GM23338 (cell line): Measurements from ENCODE around the gene ELFN2. TPM values are rescaled to one million over a fixed set of nuclear protein-coding genes. Genes with fewer than 3 reads are reported as not detected.

Experiments used
- ATAC-seq: fragments of 200-7000 bp; cut with Tn5 transposase; 3 replicates; pipeline ENCODE4 v1.9.1; 2020
- DNase-seq: peaks from one replicate; pipeline ENCODE4 v3.0.0-alpha.2; 2015; ENCODE audit warnings: low spot score
- H2AFZ ChIP-seq: fragments of 200-600 bp; sonication (generic); 2 replicates; pipeline ENCODE4 v1.8.0; 2016; ENCODE audit warnings: antibody characterized with exemption, mild to moderate bottlenecking, moderate library complexity
- H3F3A ChIP-seq: fragments of 200-600 bp; sonication (generic); replicated peaks from 2 replicates; pipeline ENCODE4 v1.8.0; 2017; ENCODE audit warnings: antibody characterized with exemption, mixed run types, low read depth
- H3K27ac ChIP-seq: fragments of 200-600 bp; sonication (generic); 2 replicates; pipeline ENCODE4 v1.6.1; 2016; ENCODE audit warnings: low read depth
- H3K27me3 ChIP-seq: fragments of 200-600 bp; sonication (generic); 2 replicates; pipeline ENCODE4 v1.8.0; 2016; ENCODE audit warnings: mild to moderate bottlenecking, mixed run types, moderate library complexity; ENCODE audit not compliant: insufficient read depth
- H3K36me3 ChIP-seq: fragments of 200-600 bp; sonication (generic); 2 replicates; pipeline ENCODE4 v1.8.0; 2016; ENCODE audit warnings: mild to moderate bottlenecking; ENCODE audit not compliant: insufficient read depth
- H3K4me1 ChIP-seq: fragments of 200-600 bp; sonication (generic); 2 replicates; pipeline ENCODE4 v1.8.0; 2016; ENCODE audit warnings: mild to moderate bottlenecking, moderate library complexity; ENCODE audit not compliant: insufficient read depth
- H3K4me2 ChIP-seq: fragments of 200-600 bp; sonication (generic); 2 replicates; pipeline ENCODE4 v1.7.1; 2017; ENCODE audit warnings: mixed run types
- H3K4me3 ChIP-seq: fragments of 200-600 bp; sonication (generic); 2 replicates; pipeline ENCODE4 v1.6.1; 2016; ENCODE audit warnings: mixed run types
- H3K79me2 ChIP-seq: fragments of 200-600 bp; sonication (generic); replicated peaks from 2 replicates; pipeline ENCODE4 v1.8.0; 2017; ENCODE audit warnings: mild to moderate bottlenecking; ENCODE audit not compliant: insufficient read depth
- H3K9me2 ChIP-seq: fragments of 200-600 bp; sonication (generic); 2 replicates; pipeline ENCODE4 v1.8.0; 2017; ENCODE audit not compliant: insufficient read depth
- H4K20me1 ChIP-seq: fragments of 200-600 bp; sonication (generic); replicated peaks from 2 replicates; pipeline ENCODE4 v1.8.0; 2017; ENCODE audit warnings: mild to moderate bottlenecking; ENCODE audit not compliant: insufficient read depth
- H3K27ac Mint-ChIP-seq: 2 replicates; pipeline ENCODE4 v1.8.0; 2020; ENCODE audit warnings: inconsistent platforms, mild to moderate bottlenecking, moderate library complexity, mixed read lengths
- H3K27me3 Mint-ChIP-seq: 3 replicates; pipeline ENCODE4 v1.8.0; 2022; ENCODE audit warnings: low read depth, mild to moderate bottlenecking, moderate library complexity, mixed read lengths, inconsistent platforms; ENCODE audit not compliant: insufficient read depth, poor library complexity
- H3K36me3 Mint-ChIP-seq: 3 replicates; pipeline ENCODE4 v1.8.0; 2021; ENCODE audit warnings: low read depth, mild to moderate bottlenecking, inconsistent platforms, moderate library complexity, mixed read lengths
- H3K4me1 Mint-ChIP-seq: 3 replicates; pipeline ENCODE4 v1.8.0; 2020; ENCODE audit warnings: mild to moderate bottlenecking, inconsistent platforms, mixed read lengths
- H3K4me3 Mint-ChIP-seq: 3 replicates; pipeline ENCODE4 v1.8.0; 2021; ENCODE audit warnings: moderate library complexity, mild to moderate bottlenecking, inconsistent platforms, mixed read lengths
- H3K9me3 Mint-ChIP-seq: 3 replicates; pipeline ENCODE4 v1.8.0; 2020; ENCODE audit warnings: moderate library complexity, mild to moderate bottlenecking, inconsistent platforms, mixed read lengths
- CREB1 ChIP-seq: fragments of 250-450 bp; sonication (Bioruptor Pico); IDR thresholded peaks from 2 replicates; pipeline ENCODE4 v1.5.0; 2020; ENCODE audit warnings: low read depth, mild to moderate bottlenecking, moderate library complexity
- CTCF ChIP-seq, 2 experiments: fragments of 200-600 bp in 1 of 2; sonication (generic) in 1 of 2; conservative IDR thresholded peaks; 2 replicates each; pipeline versions ENCODE4 v1.5.1 to v1.6.1; 2016 to 2017; ENCODE audit warnings: antibody characterized with exemption in 2 of 2, low read depth in 2 of 2, mild to moderate bottlenecking in 2 of 2, moderate library complexity in 1 of 2
- EZH2 ChIP-seq: fragments of 200-600 bp; sonication (generic); IDR thresholded peaks from one replicate; pipeline ENCODE4 v1.8.0; 2017; ENCODE audit warnings: antibody characterized with exemption, mild to moderate bottlenecking, low read depth; ENCODE audit not compliant: unreplicated experiment
- EZH2phosphoT487 ChIP-seq: fragments of 200-600 bp; sonication (generic); IDR thresholded peaks from one replicate; pipeline ENCODE4 v1.8.1; 2018; ENCODE audit warnings: antibody characterized with exemption; ENCODE audit not compliant: unreplicated experiment
- JUNB ChIP-seq: IDR thresholded peaks from one replicate; pipeline ENCODE4 v1.6.1; 2016; ENCODE audit warnings: antibody characterized with exemption; ENCODE audit not compliant: unreplicated experiment
- NANOG ChIP-seq: IDR thresholded peaks from 2 replicates; pipeline ENCODE4 v1.6.1; 2016; ENCODE audit warnings: antibody characterized with exemption, borderline replicate concordance
- POLR2AphosphoS5 ChIP-seq: IDR thresholded peaks from 2 replicates; pipeline ENCODE4 v1.6.1; 2016; ENCODE audit warnings: antibody characterized with exemption, low read depth
- REST ChIP-seq: IDR thresholded peaks from one replicate; pipeline ENCODE4 v1.6.1; 2018; ENCODE audit warnings: antibody characterized with exemption; ENCODE audit not compliant: unreplicated experiment
- STAT1 ChIP-seq: IDR thresholded peaks from one replicate; pipeline ENCODE4 v1.6.1; 2016; ENCODE audit warnings: antibody characterized with exemption; ENCODE audit not compliant: unreplicated experiment
- ZNF114 ChIP-seq: fragments of 250-450 bp; sonication (Bioruptor Pico); IDR thresholded peaks from 2 replicates; pipeline ENCODE4 v1.5.0; 2020; ENCODE audit warnings: mild to moderate bottlenecking, moderate library complexity
- ZNF331 ChIP-seq: fragments of 250-450 bp; sonication (Bioruptor Pico); IDR thresholded peaks from 2 replicates; pipeline ENCODE4 v1.5.0; 2020; ENCODE audit warnings: low read depth, mild to moderate bottlenecking, moderate library complexity
- ZNF462 ChIP-seq: fragments of 250-450 bp; sonication (Bioruptor Pico); IDR thresholded peaks from 2 replicates; pipeline ENCODE4 v1.5.0; 2020; ENCODE audit warnings: mild to moderate bottlenecking, moderate library complexity
- polyA plus RNA-seq: library from polyadenylated mRNA; unstranded; fragments of >200 nt; fragmentation: Nextera tagmentation; extraction: Ambion mirVana; gene quantifications from 2 replicates; pipeline ENCODE4 v1.2.1, GENCODE V29; 2016
- total RNA-seq: library from RNA; depleted of rRNA; stranded (reverse); fragments of >200 nt; shearing (Covaris generic); gene quantifications from 2 replicates; pipeline ENCODE4 v1.2.3, GENCODE V29; 2014
- TF ChIP-seq, protein P1 (sequence below): IDR thresholded peaks from 2 replicates; pipeline ENCODE4 v1.6.1; 2016; ENCODE audit warnings: antibody characterized with exemption

The ELFN2 gene
- total and polyA plus RNA-seq, 2 experiments from 2014 or later = 0.18 to 0.35 TPM

GRCh38 chr22:37419969-37420685 is 7.2 kb downstream of the ELFN2 start:
- H3K4me1 ChIP-seq = peaks cover 9% of the 10 kb centered on the region
- H3K4me1 Mint-ChIP-seq = peaks cover 34% of the 10 kb centered on the region
- peaks cover 39% of the 10 kb centered on the region for H3K27me3 Mint-ChIP-seq
- ATAC-seq = peak; percentile 68
- H3F3A ChIP-seq = 0 out of 2 replicates have a peak, but pooled peaks cover 6% of the 10 kb centered on the region
- H3K79me2 ChIP-seq = no peaks in the 10 kb centered on the region
- H3K4me3 ChIP-seq = peak overlapping the region; percentile 68
- peak; percentile 74 for DNase-seq
- H3K9me3 Mint-ChIP-seq = no peaks in the 10 kb centered on the region
- peak overlapping the region; percentile 89 for H3K4me2 ChIP-seq
- H4K20me1 ChIP-seq = no peaks in the 10 kb centered on the region; the same call in 1 of the 2 replicates
- no peaks in the 10 kb centered on the region for H3K36me3 Mint-ChIP-seq
- H3K27ac ChIP-seq = no peak overlapping the region
- peak overlapping the region; percentile 98 for H2AFZ ChIP-seq
- H3K36me3 ChIP-seq = no peaks in the 10 kb centered on the region
- peaks cover 44% of the 10 kb centered on the region for H3K27me3 ChIP-seq
- H3K27ac Mint-ChIP-seq = no peak overlapping the region
- H3K9me2 ChIP-seq = no peaks in the 10 kb centered on the region
- TF ChIP-seq EZH2phosphoT487 = no peak
- TF ChIP-seq, protein P1, sequence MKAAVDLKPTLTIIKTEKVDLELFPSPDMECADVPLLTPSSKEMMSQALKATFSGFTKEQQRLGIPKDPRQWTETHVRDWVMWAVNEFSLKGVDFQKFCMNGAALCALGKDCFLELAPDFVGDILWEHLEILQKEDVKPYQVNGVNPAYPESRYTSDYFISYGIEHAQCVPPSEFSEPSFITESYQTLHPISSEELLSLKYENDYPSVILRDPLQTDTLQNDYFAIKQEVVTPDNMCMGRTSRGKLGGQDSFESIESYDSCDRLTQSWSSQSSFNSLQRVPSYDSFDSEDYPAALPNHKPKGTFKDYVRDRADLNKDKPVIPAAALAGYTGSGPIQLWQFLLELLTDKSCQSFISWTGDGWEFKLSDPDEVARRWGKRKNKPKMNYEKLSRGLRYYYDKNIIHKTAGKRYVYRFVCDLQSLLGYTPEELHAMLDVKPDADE = no peak
- no peak for TF ChIP-seq ZNF114 (CRISPR knock-in tag)
- peak in 1 of 2 experiments; percentile 27; a peak in 3 of 4 replicates for TF ChIP-seq CTCF (conservative IDR thresholded peaks at IDR 0.05; ENCODE audit: low read depth in 2 of 2)
- no peak for TF ChIP-seq NANOG
- no peak for TF ChIP-seq ZNF462 (CRISPR knock-in tag)
- no peak for TF ChIP-seq CREB1 (CRISPR knock-in tag)
- TF ChIP-seq STAT1 = no peak
- TF ChIP-seq ZNF331 (CRISPR knock-in tag) = no peak
- peak; percentile 50 for TF ChIP-seq EZH2
- no peak for TF ChIP-seq REST
- no peak for TF ChIP-seq JUNB
- TF ChIP-seq POLR2AphosphoS5 = no peak
- H3K4me3 Mint-ChIP-seq = peak overlapping the region; percentile 83
